IgD-negative memory B cell (primary cell): ENCODE results near the gene SLC12A9. TPM values are rescaled to one million over a fixed set of nuclear protein-coding genes. Genes with fewer than 3 reads are reported as not detected.
A peak's percentile ranks its signal among the peaks of the same experiment; 100 is the strongest.

Experiments used
- H3K27ac Mint-ChIP-seq, 3 donors: one replicate each; pipeline ENCODE4 v1.8.0; 2020 to 2022; ENCODE audit warnings: mild to moderate bottlenecking in 3 of 3, mixed read lengths in 3 of 3, moderate library complexity in 1 of 3
- H3K27me3 Mint-ChIP-seq: one replicate; pipeline ENCODE4 v1.8.0; 2021; ENCODE audit warnings: mixed read lengths
- H3K36me3 Mint-ChIP-seq: one replicate; pipeline ENCODE4 v1.8.0; 2020; ENCODE audit warnings: mild to moderate bottlenecking, mixed read lengths
- H3K4me1 Mint-ChIP-seq, 3 donors: one replicate each; pipeline ENCODE4 v1.8.0; 2020 to 2022; ENCODE audit warnings: mixed read lengths in 3 of 3, mild to moderate bottlenecking in 1 of 3
- H3K4me3 Mint-ChIP-seq, 4 donors: one replicate each; pipeline ENCODE4 v1.8.0; 2020 to 2022; ENCODE audit warnings: mild to moderate bottlenecking in 4 of 4, mixed read lengths in 4 of 4, moderate library complexity in 3 of 4
- H3K9me3 Mint-ChIP-seq, 3 donors: one replicate each; pipeline ENCODE4 v1.8.0; 2020 to 2021; ENCODE audit warnings: mixed read lengths in 3 of 3, mild to moderate bottlenecking in 1 of 3
- polyA plus RNA-seq: library from polyadenylated mRNA; unstranded; fragments of 300-500 nt; fragmentation: Illumina TruSeq; gene quantifications from one replicate; pipeline ENCODE4 v1.2.3, GENCODE V29; 2021

Gene SLC12A9
- polyA plus RNA-seq, 1 donor from 2014 or later, result 11.4 TPM

DNA sequence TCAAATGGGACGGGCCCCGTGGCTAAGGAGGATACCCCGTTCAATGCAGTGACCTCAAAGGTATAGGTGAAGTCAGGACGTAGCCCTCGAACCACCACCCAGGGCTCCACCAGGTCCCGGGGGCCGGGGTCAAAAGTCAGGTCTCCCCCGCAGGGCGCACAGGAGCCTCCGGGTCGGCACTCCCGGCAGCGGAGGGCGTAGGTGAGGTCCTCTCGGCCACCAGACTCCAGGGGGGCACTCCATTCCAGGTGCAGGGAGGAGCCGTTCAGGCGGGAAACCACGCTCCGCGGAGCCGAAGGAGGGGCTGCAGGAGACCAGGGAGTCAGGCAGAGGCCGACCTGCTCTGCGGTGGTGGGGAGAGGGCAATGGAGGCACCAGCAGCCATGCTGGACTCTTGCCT is 32.9 kb upstream of the SLC12A9 start:
- no peak overlapping the region for H3K27ac Mint-ChIP-seq
- H3K4me3 Mint-ChIP-seq, result peak overlapping the region in 1 of 4 donors; percentile 8
- H3K36me3 Mint-ChIP-seq, result peaks cover 3% of the 10 kb centered on the region
- H3K9me3 Mint-ChIP-seq, result no peaks in the 10 kb centered on the region
- H3K4me1 Mint-ChIP-seq, result no peaks in the 10 kb centered on the region
- H3K27me3 Mint-ChIP-seq, result peaks cover 8% of the 10 kb centered on the region

GRCh38 chr7:100822236-100823139 is 30.0 kb upstream of the SLC12A9 start:
- H3K36me3 Mint-ChIP-seq, result peaks cover 3% of the 10 kb centered on the region
- H3K4me1 Mint-ChIP-seq, result peaks cover 7 to 12% (median 9%) of the 10 kb centered on the region in 3 donors
- H3K4me3 Mint-ChIP-seq, result no peak overlapping the region
- no peaks in the 10 kb centered on the region for H3K9me3 Mint-ChIP-seq
- H3K27ac Mint-ChIP-seq, result no peak overlapping the region
- H3K27me3 Mint-ChIP-seq, result peaks cover 23% of the 10 kb centered on the region

DNA sequence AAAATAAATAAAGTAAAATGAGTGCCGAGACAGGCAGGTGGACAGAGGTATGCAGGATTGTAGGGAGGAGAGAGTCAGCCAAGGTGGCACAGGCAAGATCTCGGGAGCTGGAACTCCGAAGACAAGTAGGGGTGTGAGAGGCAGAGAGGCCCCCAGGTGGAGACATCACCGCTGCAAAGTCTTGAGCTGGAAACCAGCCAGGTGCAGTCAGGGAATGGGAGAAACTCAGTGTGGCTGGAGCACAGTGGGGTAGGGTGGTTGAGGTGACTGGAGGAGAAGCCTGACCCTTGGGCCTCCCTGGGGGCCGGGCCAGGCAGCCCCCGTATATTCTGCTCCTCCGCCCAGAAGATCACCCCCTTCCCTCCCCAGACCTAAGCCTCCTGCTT is 29.4 kb upstream of the SLC12A9 start:
- peaks cover 7 to 15% (median 15%) of the 10 kb centered on the region in 3 donors for H3K4me1 Mint-ChIP-seq

GRCh38 chr7:100823534-100823933 is 29.0 kb upstream of the SLC12A9 start:
- H3K4me3 Mint-ChIP-seq, result no peak overlapping the region
- peaks cover 34% of the 10 kb centered on the region for H3K27me3 Mint-ChIP-seq
- H3K27ac Mint-ChIP-seq, result no peak overlapping the region
- H3K36me3 Mint-ChIP-seq, result peaks cover 5% of the 10 kb centered on the region
- peaks cover 7 to 16% (median 15%) of the 10 kb centered on the region in 3 donors for H3K4me1 Mint-ChIP-seq
- no peaks in the 10 kb centered on the region for H3K9me3 Mint-ChIP-seq

More for the DNA sequence above, 29.4 kb upstream of the SLC12A9 start:
- H3K9me3 Mint-ChIP-seq, result no peaks in the 10 kb centered on the region
- H3K27ac Mint-ChIP-seq, result no peak overlapping the region
- peaks cover 29% of the 10 kb centered on the region for H3K27me3 Mint-ChIP-seq
- no peak overlapping the region for H3K4me3 Mint-ChIP-seq
- H3K36me3 Mint-ChIP-seq, result peaks cover 5% of the 10 kb centered on the region

- no peaks in the 10 kb centered on the region for H3K9me3 Mint-ChIP-seq
- H3K4me1 Mint-ChIP-seq, result peaks cover 7 to 16% (median 15%) of the 10 kb centered on the region in 3 donors
- H3K36me3 Mint-ChIP-seq, result peaks cover 2% of the 10 kb centered on the region
- no peak overlapping the region for H3K4me3 Mint-ChIP-seq
- H3K27me3 Mint-ChIP-seq, result peaks cover 40% of the 10 kb centered on the region
- no peak overlapping the region for H3K27ac Mint-ChIP-seq
Measured at GRCh38 chr7:100824499-100825214, 27.9 kb upstream of the SLC12A9 start.

DNA sequence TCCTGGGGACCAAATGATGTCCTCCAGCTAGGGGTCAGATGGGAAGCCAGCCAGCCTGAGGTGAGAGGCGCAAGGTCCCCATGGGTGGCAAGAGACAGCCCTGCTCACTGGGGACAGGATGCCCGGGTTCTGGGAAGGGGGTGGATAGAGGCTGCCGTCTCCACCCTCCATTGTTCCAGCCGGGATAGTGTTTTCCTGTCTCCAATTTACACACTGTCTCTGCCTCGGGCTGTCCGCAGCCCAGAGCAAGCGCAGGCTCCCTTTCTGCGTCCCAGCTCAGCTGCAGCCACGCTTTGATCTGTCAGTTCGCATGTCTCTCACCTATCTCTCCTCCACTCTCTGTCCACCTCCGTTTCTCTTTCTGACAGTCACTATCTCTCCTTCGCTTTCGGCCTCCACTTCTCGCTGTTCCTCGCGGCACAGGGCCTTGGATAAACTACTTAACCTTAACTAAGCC is 27.3 kb upstream of the SLC12A9 start:
- Mint-ChIP-seq H3K27me3 (peaks cover 43% of the 10 kb centered on the region), H3K4me1 (peaks cover 7 to 16% (median 15%) of the 10 kb centered on the region in 3 donors), H3K36me3 (peaks cover 2% of the 10 kb centered on the region)

GRCh38 chr7:100825751-100826513 is 26.6 kb upstream of the SLC12A9 start:
- Mint-ChIP-seq H3K36me3 (peaks cover 2% of the 10 kb centered on the region), H3K4me3 (peak overlapping the region in 3 of 4 donors; percentile 70 to 91 (median 74)), H3K9me3 (peaks cover 0 to 1% (median 0%) of the 10 kb centered on the region in 3 donors), H3K4me1 (peaks cover 7 to 16% (median 15%) of the 10 kb centered on the region in 3 donors), H3K27ac (peak overlapping the region in 1 of 3 donors; percentile 61), H3K27me3 (peaks cover 45% of the 10 kb centered on the region)

More for the DNA sequence above, 27.3 kb upstream of the SLC12A9 start:
- peak overlapping the region in 1 of 3 donors; percentile 61 for H3K27ac Mint-ChIP-seq
- H3K9me3 Mint-ChIP-seq, result no peaks in the 10 kb centered on the region
- H3K4me3 Mint-ChIP-seq, result peak overlapping the region in 2 of 4 donors; percentile 43 to 47

- Mint-ChIP-seq H3K4me1 (peaks cover 7 to 16% (median 15%) of the 10 kb centered on the region in 3 donors), H3K27ac (peak overlapping the region in 1 of 3 donors; percentile 61), H3K27me3 (peaks cover 46% of the 10 kb centered on the region), H3K9me3 (peaks cover 0 to 2% (median 0%) of the 10 kb centered on the region in 3 donors), H3K4me3 (peak overlapping the region in 3 of 4 donors; percentile 70 to 91 (median 74)), H3K36me3 (peaks cover 2% of the 10 kb centered on the region)
Measured at GRCh38 chr7:100826514-100827329, 25.8 kb upstream of the SLC12A9 start.

GRCh38 chr7:100827330-100828226 is 24.9 kb upstream of the SLC12A9 start, which contains the start of gene EPHB4:
Gene EPHB4 (minus strand): TSS chr7:100827523. CDS start chr7:100827030, 493 bp downstream.
- H3K4me3 Mint-ChIP-seq, result peak within 1 kb of the TSS in 3 of 4 donors; percentile 70 to 91 (median 86)
- H3K27ac Mint-ChIP-seq, result peak within 1 kb of the TSS in 1 of 3 donors; percentile 86
- peaks cover 46% of the 10 kb centered on the region for H3K27me3 Mint-ChIP-seq
- peaks cover 7 to 16% (median 15%) of the 10 kb centered on the region in 3 donors for H3K4me1 Mint-ChIP-seq
- peaks cover 2% of the 10 kb centered on the region for H3K36me3 Mint-ChIP-seq
- peaks cover 0 to 2% (median 0%) of the 10 kb centered on the region in 3 donors for H3K9me3 Mint-ChIP-seq

DNA sequence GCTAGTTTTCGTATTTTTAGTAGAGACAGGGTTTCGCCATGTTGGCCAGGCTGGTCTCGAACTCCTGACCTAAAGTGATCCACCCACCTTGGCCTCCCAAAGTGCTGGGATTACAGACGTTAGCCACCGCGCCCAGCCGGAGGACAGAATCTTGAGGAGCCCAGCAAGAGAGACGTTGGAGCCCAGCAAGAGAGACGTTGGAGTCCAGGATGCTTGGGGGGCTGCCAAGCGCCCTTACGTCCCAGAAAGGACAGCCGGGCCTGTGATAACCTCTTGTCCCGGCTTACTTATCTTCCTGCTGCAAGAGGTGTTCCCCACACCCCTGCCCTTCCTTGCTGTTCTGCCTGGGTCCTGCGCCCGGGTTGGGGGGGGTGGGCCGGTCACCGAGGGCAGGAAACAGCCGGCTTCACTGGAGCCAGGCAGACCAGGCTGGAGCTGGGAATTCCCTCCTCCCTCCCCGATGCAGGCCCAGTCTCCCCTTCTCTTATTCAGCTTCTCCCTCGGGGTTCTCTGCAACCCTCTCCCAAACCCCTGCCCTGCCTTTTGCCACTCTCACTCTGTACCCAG is 23.3 kb upstream of the SLC12A9 start:
- H3K4me1 Mint-ChIP-seq, result peaks cover 7 to 16% (median 15%) of the 10 kb centered on the region in 3 donors
- peaks cover 0 to 2% (median 0%) of the 10 kb centered on the region in 3 donors for H3K9me3 Mint-ChIP-seq
- no peak overlapping the region for H3K4me3 Mint-ChIP-seq
- H3K27me3 Mint-ChIP-seq, result peaks cover 41% of the 10 kb centered on the region
- peaks cover 2% of the 10 kb centered on the region for H3K36me3 Mint-ChIP-seq
- no peak overlapping the region for H3K27ac Mint-ChIP-seq

- Mint-ChIP-seq H3K27me3 (peaks cover 37% of the 10 kb centered on the region), H3K27ac (no peak overlapping the region), H3K4me3 (no peak overlapping the region), H3K36me3 (peaks cover 2% of the 10 kb centered on the region), H3K4me1 (peaks cover 5 to 16% (median 14%) of the 10 kb centered on the region in 3 donors), H3K9me3 (peaks cover 0 to 2% (median 0%) of the 10 kb centered on the region in 3 donors)
Measured at GRCh38 chr7:100830396-100830795, 22.1 kb upstream of the SLC12A9 start.

DNA sequence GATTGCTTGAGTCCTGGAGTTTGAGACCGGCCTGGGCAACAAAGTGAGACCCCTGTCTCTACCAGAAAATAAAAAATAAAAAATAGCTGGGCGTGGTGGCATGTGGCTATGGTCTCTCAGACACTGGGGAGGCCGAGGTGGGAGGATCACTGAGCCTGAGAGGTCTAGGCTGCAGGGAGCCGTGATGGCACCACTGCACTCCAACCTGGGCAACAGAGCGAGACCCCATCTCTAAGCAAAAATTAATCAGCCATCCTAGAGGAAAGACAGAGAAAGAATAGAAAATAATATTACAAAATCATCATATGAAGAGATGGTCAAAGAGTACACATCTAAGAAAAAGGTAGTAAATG is 20.3 kb upstream of the SLC12A9 start:
- H3K27ac Mint-ChIP-seq, result no peak overlapping the region
- H3K4me1 Mint-ChIP-seq, result peaks cover 1 to 11% (median 5%) of the 10 kb centered on the region in 3 donors
- peaks cover 25% of the 10 kb centered on the region for H3K27me3 Mint-ChIP-seq

More for the DNA sequence above, 20.3 kb upstream of the SLC12A9 start:
- Mint-ChIP-seq H3K36me3 (peaks cover 2% of the 10 kb centered on the region), H3K4me3 (peak overlapping the region in 1 of 4 donors; percentile 30), H3K9me3 (peaks cover 0 to 3% (median 0%) of the 10 kb centered on the region in 3 donors)
